ENCODE results near the gene MAPKBP1. TPM values are rescaled to one million over a fixed set of nuclear protein-coding genes. Genes with fewer than 3 reads are reported as not detected.

Gene MAPKBP1
- total and polyA plus RNA-seq, 9 of the 15 experiments (the other 6 are each of a cell fraction or from before 2014, with no cell fraction given) = 0.15 to 9.5 (median 4.5) TPM

DNA sequence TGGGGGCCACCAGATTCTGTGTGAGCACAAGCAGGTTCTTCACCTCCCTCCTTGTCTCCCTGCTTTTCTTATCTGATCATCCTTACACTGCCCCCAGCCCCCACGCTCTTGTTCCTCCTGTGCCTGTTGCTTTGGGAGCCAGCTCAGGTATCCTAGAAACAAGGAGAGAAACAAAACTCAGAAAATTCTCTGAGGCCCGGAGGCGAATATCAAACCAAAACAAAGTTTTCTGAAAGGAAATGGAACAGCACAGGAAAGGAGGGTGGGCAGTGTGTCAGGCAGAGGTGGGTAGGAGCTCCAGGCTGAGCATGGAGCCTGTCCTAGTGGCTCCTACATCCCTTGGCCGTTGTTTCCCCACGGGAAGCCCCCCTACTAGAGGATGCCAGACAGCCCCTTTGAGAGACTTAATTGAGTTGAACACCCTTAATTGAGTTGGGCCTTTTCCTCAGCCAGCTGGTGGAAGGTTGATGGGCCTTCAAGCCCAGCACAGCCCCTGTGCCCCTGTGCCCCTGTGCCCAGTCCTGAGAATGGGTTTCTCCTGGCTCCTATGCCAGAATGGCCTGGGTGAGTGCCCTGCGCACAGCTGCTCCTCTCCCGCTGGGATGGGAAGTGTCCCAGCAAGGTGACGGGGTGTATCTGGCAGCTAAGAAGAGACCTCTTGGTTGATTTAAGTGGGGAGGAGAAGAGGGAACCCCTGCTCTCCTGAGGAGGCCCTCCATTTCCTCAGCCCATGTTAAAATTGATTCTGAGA lies 30.8 kb downstream of the MAPKBP1 start:
- CTCF ChIA-PET (ENCODE audit: low intra/inter-chr PET ratio) = no interaction called here
- intact Hi-C loops (cut with micrococcal nuclease) (no loop called here), in situ Hi-C loops (cut with MboI) (loop anchor here (25.0 kb wide), 1 partner anchor 343 kb away; no protein-coding TSS in a partner anchor)
- no peaks in the 10 kb centered on the region for H3K36me3 ChIP-seq (ENCODE audit: control insufficient read depth, insufficient read depth, low read length)
- H3K9me1 ChIP-seq (ENCODE audit: control insufficient read depth, insufficient read depth, low read length) = no peaks in the 10 kb centered on the region
- no peaks in the 10 kb centered on the region for H3K27me3 ChIP-seq (ENCODE audit: control insufficient read depth in 2 of 2, insufficient read depth in 2 of 2, low read length in 2 of 2)
- no peaks in the 10 kb centered on the region for H3K9me3 ChIP-seq (replicated peaks; ENCODE audit: control insufficient read depth, insufficient read depth, low read depth, low read length)
- WGBS (ENCODE audit: insufficient coverage, low coverage, missing lambda C conversion rate) = 67% methylated on average over 8 of the region's 8 CpGs
- ATAC-seq = no peak
- no peaks in the 10 kb centered on the region for H3K79me2 ChIP-seq (ENCODE audit: control insufficient read depth, insufficient read depth, low read length)
- FAIRE-seq = no peak
- no peaks in the 10 kb centered on the region for H4K20me1 ChIP-seq (replicated peaks; ENCODE audit: control insufficient read depth, insufficient read depth, low read length)
- DNase-seq (ENCODE audit: extremely low read depth in 1 of 4, low spot score in 3 of 4) = peak in 1 of 4 experiments; percentile 31
- POLR2A ChIA-PET = interaction anchor here (1.3 kb wide), 1 partner anchor 11 kb away, joined by 3 read pairs; no protein-coding TSS in a partner anchor
- no peak for TF ChIP-seq ZSCAN32 (CRISPR knock-in tag; IDR thresholded peaks at IDR 0.05)
- TF ChIP-seq MIER1 (IDR thresholded peaks at IDR 0.05; ENCODE audit: low read depth) = no peak
- no peak for TF ChIP-seq MCM5 (IDR thresholded peaks at IDR 0.05; ENCODE audit: low read depth)
- TF ChIP-seq CCAR2 (IDR thresholded peaks at IDR 0.05; ENCODE audit: low read depth, low read length) = no peak
- TF ChIP-seq GTF2E2 (tag; IDR thresholded peaks at IDR 0.05) = no peak
- no peak for TF ChIP-seq HDAC2 (IDR thresholded peaks at IDR 0.05)
- no peak for TF ChIP-seq ZSCAN29 (IDR thresholded peaks at IDR 0.05)
- no peak for TF ChIP-seq IRF2 (CRISPR knock-in tag; IDR thresholded peaks at IDR 0.05)
- no peak for TF ChIP-seq CTBP1 (IDR thresholded peaks at IDR 0.05; ENCODE audit: borderline replicate concordance)
- TF ChIP-seq IFI16 (CRISPR knock-in tag; IDR thresholded peaks at IDR 0.05) = no peak
- TF ChIP-seq HDAC3 (IDR thresholded peaks at IDR 0.05; ENCODE audit: borderline replicate concordance, partially characterized antibody) = no peak
- no peak for TF ChIP-seq ETV1 (tag; conservative IDR thresholded peaks at IDR 0.05; ENCODE audit: low read depth)
- no peak for TF ChIP-seq KAT2B (IDR thresholded peaks at IDR 0.05; ENCODE audit: low read depth, low read length)
- TF ChIP-seq RBFOX2 (IDR thresholded peaks at IDR 0.05; ENCODE audit: low read depth, low read length) = no peak
- TF ChIP-seq, protein P1, sequence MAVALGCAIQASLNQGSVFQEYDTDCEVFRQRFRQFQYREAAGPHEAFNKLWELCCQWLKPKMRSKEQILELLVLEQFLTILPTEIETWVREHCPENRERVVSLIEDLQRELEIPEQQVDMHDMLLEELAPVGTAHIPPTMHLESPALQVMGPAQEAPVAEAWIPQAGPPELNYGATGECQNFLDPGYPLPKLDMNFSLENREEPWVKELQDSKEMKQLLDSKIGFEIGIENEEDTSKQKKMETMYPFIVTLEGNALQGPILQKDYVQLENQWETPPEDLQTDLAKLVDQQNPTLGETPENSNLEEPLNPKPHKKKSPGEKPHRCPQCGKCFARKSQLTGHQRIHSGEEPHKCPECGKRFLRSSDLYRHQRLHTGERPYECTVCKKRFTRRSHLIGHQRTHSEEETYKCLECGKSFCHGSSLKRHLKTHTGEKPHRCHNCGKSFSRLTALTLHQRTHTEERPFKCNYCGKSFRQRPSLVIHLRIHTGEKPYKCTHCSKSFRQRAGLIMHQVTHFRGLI (CRISPR knock-in tag; IDR thresholded peaks at IDR 0.05) = no peak
- TF ChIP-seq RBM17 (IDR thresholded peaks at IDR 0.05; ENCODE audit: borderline replicate concordance, low read depth, low read length) = no peak
- TF ChIP-seq, protein P2, sequence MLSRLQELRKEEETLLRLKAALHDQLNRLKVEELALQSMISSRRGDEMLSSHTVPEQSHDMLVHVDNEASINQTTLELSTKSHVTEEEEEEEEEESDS (CRISPR knock-in tag; IDR thresholded peaks at IDR 0.05) = no peak
- TF ChIP-seq HMG20B (CRISPR knock-in tag; IDR thresholded peaks at IDR 0.05) = no peak
- no peak for TF ChIP-seq PHB (CRISPR knock-in tag; IDR thresholded peaks at IDR 0.05)
- no TSS peak for BruUV-seq (replicated peaks)
- no peak overlapping the region for H2AFZ ChIP-seq (ENCODE audit: low read depth, low read length)
- H3K4me1 ChIP-seq (replicated peaks in 1 of 2; ENCODE audit: control insufficient read depth in 2 of 2, insufficient read depth in 2 of 2, low read length in 2 of 2) = 0 out of 5 replicates have a peak, but pooled peaks cover 0 to 3% of the 10 kb centered on the region in 2 experiments
- H3K27ac ChIP-seq (ENCODE audit: extremely low read depth, low read depth, low read length) = no peak overlapping the region
- no peak overlapping the region for H3K4me3 ChIP-seq
- H3K9ac ChIP-seq (ENCODE audit: insufficient read depth in 1 of 2, low read depth in 2 of 2, low read length in 2 of 2) = no peak overlapping the region
- no peak overlapping the region for H3K4me2 ChIP-seq (ENCODE audit: insufficient read depth, low read length)

Measured in K562 (cell line).